Diencephalon (tissue), 1 donor: ENCODE data around the gene TRIOBP. TPM values are rescaled to one million over a fixed set of nuclear protein-coding genes. Genes with fewer than 3 reads are reported as not detected.

Experiments used
- small RNA-seq: library from RNA; depleted of rRNA; stranded (forward); fragments of <200 nt; gene quantifications from one replicate; pipeline ENCODE3, GENCODE V24; 2014
- total RNA-seq: library from RNA; depleted of rRNA; stranded (reverse); fragments of >200 nt; gene quantifications from one replicate; pipeline ENCODE4 v1.2.3, GENCODE V29; 2014

TRIOBP gene, protein sequence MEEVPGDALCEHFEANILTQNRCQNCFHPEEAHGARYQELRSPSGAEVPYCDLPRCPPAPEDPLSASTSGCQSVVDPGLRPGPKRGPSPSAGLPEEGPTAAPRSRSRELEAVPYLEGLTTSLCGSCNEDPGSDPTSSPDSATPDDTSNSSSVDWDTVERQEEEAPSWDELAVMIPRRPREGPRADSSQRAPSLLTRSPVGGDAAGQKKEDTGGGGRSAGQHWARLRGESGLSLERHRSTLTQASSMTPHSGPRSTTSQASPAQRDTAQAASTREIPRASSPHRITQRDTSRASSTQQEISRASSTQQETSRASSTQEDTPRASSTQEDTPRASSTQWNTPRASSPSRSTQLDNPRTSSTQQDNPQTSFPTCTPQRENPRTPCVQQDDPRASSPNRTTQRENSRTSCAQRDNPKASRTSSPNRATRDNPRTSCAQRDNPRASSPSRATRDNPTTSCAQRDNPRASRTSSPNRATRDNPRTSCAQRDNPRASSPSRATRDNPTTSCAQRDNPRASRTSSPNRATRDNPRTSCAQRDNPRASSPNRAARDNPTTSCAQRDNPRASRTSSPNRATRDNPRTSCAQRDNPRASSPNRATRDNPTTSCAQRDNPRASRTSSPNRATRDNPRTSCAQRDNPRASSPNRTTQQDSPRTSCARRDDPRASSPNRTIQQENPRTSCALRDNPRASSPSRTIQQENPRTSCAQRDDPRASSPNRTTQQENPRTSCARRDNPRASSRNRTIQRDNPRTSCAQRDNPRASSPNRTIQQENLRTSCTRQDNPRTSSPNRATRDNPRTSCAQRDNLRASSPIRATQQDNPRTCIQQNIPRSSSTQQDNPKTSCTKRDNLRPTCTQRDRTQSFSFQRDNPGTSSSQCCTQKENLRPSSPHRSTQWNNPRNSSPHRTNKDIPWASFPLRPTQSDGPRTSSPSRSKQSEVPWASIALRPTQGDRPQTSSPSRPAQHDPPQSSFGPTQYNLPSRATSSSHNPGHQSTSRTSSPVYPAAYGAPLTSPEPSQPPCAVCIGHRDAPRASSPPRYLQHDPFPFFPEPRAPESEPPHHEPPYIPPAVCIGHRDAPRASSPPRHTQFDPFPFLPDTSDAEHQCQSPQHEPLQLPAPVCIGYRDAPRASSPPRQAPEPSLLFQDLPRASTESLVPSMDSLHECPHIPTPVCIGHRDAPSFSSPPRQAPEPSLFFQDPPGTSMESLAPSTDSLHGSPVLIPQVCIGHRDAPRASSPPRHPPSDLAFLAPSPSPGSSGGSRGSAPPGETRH (N-terminal part only)
- total RNA-seq, result 16.1 TPM

DNA sequence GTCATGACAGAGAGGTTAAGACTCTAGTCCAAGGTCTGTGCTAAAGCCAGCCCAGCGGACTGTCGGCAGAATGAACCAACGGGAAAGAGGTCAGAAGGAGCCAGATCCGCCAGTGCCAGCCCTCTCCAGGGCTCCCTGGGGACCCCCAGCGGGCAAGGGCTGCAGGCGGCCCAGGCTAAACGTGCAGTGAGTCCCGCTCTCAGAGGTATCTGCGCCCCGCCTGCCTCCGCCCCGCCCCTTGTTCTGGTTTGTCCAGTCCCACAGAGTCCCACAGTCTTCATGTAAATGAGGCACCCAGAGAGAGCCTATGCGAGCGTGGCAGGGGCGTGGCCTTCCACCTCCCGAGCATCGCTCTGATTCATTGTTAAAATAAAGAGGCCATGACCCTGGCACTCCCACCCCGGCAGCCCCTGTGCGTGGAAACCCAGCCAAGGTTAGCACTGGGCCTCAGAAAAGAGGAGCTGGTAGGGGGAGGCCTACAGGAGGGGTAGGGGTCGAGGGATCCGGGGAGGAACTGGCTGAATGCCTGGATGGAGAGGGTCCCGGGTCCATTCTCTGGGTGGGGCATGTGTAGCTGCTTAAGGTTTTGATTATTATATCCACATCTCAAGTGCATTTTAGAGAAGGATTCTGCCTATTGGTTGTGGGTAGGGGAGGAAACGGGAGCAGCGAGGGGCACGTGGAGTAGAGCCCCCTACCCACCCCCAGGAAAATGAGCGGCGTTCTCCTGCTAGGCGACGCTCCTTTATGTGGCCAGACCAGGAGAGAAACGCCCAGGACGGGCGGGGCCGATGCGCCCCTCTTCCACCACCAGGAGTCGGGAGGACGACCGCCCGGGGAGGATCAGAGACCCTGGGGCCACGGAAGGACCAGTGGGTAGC lies at the start of gene TRIOBP:
Gene TRIOBP (plus strand): TSS at position 392 of the 881 bp plus-strand sequence. CDS start 4,318 bp downstream, outside the sequence.

DNA sequence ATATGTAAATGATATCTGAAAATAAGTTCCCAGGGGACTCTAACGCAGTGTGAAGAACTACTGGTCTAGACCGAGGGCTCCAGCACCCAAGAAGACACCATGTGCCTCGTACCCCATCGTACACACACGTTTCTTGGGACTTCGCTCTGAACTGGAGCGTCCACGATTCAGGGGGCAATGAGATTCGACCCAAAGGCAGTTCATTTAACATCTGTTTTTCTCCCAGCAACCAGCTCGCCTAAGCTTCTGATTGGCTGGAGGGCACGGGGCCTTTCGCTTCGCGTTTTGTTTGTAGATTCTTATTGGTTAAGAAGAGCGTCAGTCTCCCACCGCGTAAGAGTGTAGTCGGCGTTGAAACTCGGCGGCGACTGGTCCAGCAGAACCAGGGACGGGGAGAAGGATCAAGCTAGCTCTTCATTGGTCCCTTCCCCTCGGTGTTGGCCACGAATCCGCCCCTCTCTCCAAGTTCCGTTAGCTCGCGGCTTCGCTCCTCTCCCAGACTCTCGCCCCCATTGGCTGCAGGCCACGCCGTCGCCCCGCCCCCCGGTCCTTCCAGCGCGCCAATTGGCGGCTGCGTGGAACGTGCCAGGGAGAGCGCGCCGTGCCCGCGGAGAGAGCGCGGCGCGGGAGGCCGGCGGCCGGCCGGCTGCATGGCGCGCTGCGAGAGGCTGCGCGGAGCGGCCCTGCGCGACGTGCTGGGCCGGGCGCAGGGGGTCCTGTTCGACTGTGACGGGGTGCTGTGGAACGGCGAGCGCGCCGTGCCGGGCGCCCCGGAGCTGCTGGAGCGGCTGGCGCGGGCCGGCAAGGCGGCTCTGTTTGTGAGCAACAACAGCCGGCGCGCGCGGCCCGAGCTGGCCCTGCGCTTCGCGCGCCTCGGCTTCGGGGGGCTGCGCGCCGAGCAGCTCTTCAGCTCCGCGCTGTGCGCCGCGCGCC lies 38.4 kb upstream of the TRIOBP start, which contains the start of gene PDXP:
Gene PDXP (plus strand): TSS at position 591 of the 933 bp plus-strand sequence. CDS start 60 bp downstream, at position 651.

GRCh38 chr22:37674951-37675929 lies 21.6 kb upstream of the TRIOBP start, which contains the start of gene LGALS1:
TSS of gene LGALS1 (plus strand) at chr22:37675636. CDS start at chr22:37675703, 67 bp downstream.

GRCh38 chr22:37686002-37686982 lies 10.6 kb upstream of the TRIOBP start, which contains the start of gene NOL12:
TSS of gene NOL12 (plus strand) at chr22:37686343. CDS start at chr22:37686393, 50 bp downstream.

GRCh38 chr22:37807410-37808293 lies 110.8 kb downstream of the TRIOBP start, which contains the start of gene GCAT:
TSS of gene GCAT (plus strand) at chr22:37807934. CDS start at chr22:37807968, 34 bp downstream.

GRCh38 chr22:37823134-37823985 lies 126.5 kb downstream of the TRIOBP start, which contains the start of gene GALR3:
TSS of gene GALR3 (plus strand) at chr22:37823382. CDS start at chr22:37823407, 25 bp downstream.

Small RNA genes lying within 50 kb of the gene (small RNA-seq; reads per million reads assigned to genes)
- gene RN7SL385P, result not detected

Other genes with a start within 250 kb of the TRIOBP start
- gene MFNG, start 210.7 kb upstream of the TRIOBP start, total RNA-seq, result 4.2 TPM
- gene CARD10, start 177.6 kb upstream of the TRIOBP start, total RNA-seq, result 4.6 TPM
- gene CDC42EP1, start 136.6 kb upstream of the TRIOBP start, total RNA-seq, result 3.2 TPM
- not detected for gene LGALS2, start 117.0 kb upstream of the TRIOBP start, total RNA-seq
- 37.6 TPM for gene GGA1, start 88.2 kb upstream of the TRIOBP start, total RNA-seq
- gene SH3BP1, start 57.4 kb upstream of the TRIOBP start, total RNA-seq, result 0.92 TPM
- gene PDXP, start 38.3 kb upstream of the TRIOBP start, total RNA-seq, result 56.1 TPM
- gene LGALS1, start 21.4 kb upstream of the TRIOBP start, total RNA-seq, result 107 TPM
- 15.0 TPM for gene NOL12, start 10.7 kb upstream of the TRIOBP start, total RNA-seq
- 13.8 TPM for gene GCAT, start 110.9 kb downstream of the TRIOBP start, total RNA-seq
- not detected for gene GALR3, start 126.3 kb downstream of the TRIOBP start, total RNA-seq
- 27.2 TPM for gene ANKRD54, start 147.3 kb downstream of the TRIOBP start, total RNA-seq
- 478 TPM for gene EIF3L, start 152.4 kb downstream of the TRIOBP start, total RNA-seq
- gene MICALL1, start 209.2 kb downstream of the TRIOBP start, total RNA-seq, result 27.9 TPM